NCI-H446 (cell line): ENCODE results near the gene FGF16.
"Not testable (repeated sequence)": the region's sequence is repeated elsewhere in the genome, so short reads cannot be mapped to it uniquely, and the experiment has no call there.

Source experiments
- DNase-seq, 2 experiments: peaks; one replicate each; lab custom pipeline; 2025; lab: John Stamatoyannopoulos, UW

FGF16 gene

DNA sequence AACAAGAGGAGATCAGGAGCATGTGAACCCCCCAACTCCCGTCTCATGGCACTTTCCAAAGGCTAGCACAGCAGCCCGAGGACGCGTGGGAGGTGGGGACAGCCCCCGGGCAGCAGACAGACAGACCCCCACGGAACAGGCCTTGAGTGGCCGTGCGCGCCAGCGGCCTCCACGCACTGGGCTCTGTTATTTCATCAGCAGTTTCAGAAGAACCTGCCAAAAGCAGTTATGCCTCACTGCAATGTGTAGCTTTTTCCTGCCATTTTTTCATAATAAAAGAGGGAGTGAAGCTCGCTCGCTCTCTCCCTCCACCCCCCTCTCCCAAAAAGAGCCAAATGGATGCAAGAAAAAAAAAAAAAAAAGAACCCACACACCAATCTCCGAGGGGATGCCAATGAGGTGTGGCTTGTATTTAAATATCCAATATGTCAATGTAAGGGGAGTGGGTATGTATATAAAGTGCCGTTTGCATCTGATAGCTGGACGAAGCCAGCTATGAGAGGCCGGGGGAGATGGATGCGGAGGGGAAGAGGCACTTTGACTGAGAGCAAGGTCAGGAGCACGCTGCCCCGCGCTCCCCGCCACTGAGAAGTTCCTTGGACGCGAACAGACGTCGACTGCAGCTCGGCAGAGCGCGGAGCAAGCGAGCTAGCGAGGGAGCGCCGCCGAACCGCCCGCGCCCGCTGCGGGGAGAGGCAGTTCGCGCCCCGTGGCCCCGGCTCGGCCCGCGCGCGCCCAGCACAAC, at the start of gene FGF16:
Gene FGF16, plus strand, starts transcription at position 482 of the 745 bp plus-strand sequence. CDS start 286 bp downstream, outside the sequence.
- DNase-seq, result peak in 1 of 2 experiments; percentile 3

- DNase-seq, result no peak
Observed at GRCh38 chrX:77398330-77398954, 48.7 kb upstream of the FGF16 start.

DNA sequence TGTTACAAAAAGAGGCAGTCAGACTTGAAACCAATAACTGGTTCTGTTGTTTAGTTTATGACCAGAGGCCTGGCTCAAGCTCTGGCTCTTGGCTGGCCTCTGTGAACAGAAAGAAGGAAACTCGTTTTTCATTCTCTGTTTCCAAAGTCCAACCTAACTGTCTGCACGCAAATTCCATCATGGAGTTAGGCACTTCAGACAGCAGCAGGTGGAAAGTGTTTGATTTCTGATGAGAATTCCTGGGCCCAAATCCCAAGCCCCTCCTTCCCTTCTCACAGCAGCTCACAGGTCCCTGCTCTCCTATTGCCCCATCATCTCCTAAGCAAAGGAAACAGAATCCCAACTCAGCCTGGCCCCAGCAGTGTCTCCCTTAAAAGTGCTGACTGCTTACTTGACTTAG, 42.8 kb upstream of the FGF16 start:
- DNase-seq, result no peak

GRCh38 chrX:77407821-77408220, 39.4 kb upstream of the FGF16 start:
- DNase-seq, result not testable (repeated sequence)

DNA sequence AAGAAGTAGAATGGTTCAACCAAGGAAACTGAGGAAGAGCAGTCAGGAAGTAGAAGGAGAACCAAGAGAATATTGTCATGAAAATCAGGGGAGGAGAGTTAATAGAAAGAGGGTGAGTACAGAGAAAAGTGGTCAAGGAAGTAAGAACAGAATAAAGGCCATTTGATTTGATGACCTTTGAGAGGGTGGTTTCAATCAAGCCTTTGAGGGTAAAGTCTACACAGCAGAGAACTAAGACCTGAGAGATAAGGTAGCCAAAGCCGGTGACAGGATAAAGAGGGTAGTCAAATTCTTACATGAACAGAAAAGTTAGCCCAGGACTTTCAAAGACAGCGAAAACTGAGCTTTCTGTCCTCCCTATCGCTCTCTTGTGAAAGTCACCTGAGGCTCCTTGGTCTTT, 34.6 kb upstream of the FGF16 start:
- DNase-seq, result no peak

GRCh38 chrX:77415161-77415560, 32.0 kb upstream of the FGF16 start:
- DNase-seq, result no peak

DNA sequence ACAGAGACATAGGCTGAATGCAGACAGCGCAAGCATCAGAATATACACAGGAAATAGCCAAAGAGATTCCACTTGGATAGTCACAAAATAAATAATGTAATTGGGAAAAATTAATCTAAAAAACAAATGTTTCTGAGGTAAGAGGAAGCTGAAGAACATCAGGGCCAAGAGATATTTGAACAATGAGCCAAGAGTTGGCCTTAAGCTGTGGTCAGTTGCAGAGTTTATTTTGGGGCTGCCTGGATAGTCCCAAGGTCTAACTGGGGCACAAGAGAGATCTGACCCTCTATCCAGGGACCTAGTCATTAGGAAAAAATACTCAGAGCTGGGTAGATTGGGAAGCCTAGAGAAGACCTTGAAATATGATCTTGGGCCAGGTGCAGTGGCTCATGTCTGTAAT, 31.3 kb upstream of the FGF16 start:
- DNase-seq, result no peak

DNA sequence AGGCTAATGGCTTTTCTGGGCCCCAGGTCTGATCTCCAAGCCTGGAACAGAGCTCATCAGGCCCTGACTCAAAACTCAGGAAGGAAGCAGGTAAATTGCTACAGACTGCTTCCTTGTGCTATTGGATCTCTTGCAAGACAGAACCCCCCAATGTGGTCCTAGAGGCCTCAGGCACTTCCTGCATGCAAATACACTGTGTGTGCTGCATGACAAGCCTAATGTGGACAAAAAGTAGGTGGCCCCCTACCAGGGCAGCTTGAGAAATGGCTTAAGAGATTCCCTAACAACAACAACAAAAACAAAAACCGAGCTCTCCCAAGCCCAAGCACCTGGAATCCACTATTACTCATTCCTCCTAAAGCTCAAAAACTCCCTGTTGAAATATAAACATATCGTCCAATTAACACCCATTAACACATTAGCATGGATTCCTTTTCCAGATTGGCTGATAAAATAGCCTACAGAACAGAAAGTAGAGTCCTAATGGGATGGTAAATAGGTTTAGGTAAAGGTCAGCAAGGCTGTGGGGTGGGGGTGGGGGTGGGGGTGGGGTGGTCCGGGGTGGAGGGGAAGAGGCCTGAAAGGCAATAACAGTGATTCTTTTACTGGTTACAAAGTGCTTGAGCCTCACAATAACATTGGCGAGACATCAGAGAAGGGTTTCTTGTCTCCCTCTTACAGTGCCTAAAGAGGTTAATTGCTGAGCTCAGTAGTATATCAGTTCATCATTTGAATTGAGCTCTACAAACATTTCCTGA, 24.1 kb upstream of the FGF16 start:
- no peak for DNase-seq

DNA sequence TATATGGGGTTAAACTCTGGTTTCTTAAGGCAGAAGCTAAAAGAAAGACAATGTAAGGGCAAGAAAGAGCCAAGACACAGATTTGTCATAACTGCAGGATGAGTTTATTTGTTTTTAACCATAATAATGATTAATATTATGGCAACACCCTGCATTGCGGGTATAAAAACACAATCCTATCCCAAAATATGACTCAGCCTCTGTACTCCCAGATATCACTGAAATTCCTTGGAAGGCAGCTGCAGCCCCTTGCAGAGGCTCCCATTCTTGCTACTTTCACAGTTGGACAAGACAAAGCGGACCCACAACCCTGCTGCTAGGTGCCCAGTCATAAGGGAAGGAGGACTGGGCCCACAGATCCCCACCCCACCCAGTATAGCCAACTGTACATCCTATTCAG, 20.4 kb upstream of the FGF16 start:
- DNase-seq, result no peak

GRCh38 chrX:77427611-77428010, 19.6 kb upstream of the FGF16 start:
- no peak for DNase-seq

- no peak for DNase-seq
Observed at GRCh38 chrX:77428551-77428950, 18.6 kb upstream of the FGF16 start.

DNA sequence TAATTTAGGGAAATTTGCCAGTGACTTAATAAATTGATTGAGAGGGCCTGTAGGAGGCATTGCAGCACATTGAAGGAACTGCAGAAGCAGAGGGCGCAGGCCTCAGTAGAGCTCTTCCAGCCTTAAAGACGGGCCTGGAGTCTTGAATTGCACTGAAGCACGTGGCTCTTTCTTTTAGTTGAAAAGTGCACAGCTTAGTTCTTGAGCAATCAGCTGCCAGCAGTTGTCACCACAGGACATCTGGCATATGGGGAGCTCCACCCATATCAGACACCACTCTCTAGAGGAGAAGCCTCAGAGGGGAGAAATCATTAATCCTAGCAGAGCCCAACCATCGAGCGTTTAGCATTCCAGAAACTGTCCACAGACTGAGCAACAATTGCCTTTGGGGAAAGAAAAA, 16.0 kb upstream of the FGF16 start:
- DNase-seq, result no peak

DNA sequence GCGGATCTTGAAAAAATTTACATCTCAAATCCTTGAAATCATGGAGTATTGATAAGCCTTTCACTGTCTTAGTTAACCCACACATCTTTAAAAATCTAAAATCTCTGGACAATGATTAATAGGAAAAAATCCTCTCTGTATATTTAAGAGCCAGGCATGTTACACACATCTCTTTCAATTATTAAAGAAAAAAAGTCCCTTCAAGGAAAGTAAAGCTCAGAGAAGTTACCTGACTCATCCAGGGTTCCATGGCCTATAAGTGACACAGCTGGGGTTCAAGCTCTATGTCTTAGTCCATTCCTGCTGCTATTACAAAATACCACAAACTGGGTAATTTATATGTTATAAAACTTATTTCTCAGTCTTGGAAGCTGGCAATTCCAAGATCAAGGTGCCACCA, 14.2 kb upstream of the FGF16 start:
- no peak for DNase-seq

DNA sequence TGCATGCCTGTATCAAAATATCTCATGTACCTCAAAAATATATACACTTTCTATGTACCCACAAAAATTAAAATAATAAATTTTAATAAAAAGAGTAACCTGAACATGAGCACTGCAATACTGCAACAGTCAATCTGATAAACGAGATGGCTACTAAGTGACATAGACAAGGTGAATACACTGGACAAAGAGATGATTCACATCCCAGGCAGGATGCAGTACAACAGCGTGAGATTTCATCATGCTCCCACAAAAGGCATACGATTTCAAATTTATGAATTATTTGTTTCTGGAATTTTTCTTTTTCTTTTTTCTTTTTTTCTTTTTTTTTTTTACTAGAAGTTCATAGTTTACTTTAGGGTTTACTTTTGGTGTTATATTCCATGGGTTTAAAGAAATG, 12.2 kb upstream of the FGF16 start:
- no peak for DNase-seq

- no peak for DNase-seq
Observed at GRCh38 chrX:77436271-77436670, 10.9 kb upstream of the FGF16 start.

DNA sequence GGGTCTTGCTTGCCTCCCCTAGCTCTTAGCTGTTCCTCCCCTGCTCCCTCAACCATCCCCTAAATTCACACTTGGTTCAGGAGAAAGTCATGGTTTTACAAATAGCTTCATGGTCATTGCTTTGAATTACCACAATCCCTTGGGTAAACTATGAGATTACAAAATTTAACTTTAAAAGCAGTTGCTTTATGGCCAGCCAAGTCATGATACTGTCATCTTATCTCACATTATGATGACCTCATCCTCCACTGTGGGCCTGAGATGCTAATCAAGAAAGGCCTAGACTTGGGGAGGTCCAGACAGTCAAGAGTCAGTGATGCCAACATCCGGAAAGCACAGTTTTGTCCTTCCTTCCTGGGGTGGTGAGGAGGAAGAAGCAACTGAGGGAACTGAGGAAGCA, 10.5 kb upstream of the FGF16 start:
- DNase-seq, result no peak

DNA sequence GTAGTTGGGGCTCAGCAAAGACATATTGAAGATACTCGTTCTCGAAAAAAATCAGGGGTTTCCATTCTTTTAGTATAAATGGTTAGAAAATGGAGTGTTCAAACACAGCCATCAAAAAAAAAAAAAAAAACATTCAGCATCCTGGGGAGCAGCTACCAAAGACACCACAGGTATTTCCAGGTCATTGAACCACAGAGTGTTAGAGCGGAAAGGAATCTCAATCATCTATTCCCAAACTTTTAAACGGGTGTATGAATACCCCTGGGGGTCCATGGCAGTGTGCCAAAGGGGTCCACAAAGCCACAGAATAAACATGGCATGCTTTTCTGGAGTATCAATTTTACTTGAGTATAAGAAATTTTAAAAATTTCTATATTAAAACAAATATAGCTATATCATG, 6.9 kb upstream of the FGF16 start:
- DNase-seq, result no peak

DNA sequence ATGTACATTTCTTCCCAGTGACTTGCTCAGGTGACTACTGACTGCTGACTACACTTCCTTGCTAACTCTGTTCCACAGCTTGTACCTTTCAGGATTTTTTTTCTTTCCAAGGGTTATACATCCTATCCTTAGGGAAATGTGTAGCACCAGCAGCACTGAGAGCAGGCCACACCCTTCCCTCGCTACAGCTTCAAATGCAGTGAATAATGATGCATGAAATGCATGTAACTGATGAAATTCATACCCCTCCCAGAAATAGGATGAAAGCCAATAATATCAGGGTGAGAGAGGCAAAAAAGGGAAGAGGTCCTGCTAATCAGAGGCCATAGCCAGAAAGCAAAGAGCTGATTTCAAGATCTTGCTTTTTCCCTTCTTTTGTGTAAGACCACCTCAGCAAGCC, 6.2 kb upstream of the FGF16 start:
- DNase-seq, result no peak

- no peak for DNase-seq
Observed at GRCh38 chrX:77441479-77441878, 5.7 kb upstream of the FGF16 start.

DNA sequence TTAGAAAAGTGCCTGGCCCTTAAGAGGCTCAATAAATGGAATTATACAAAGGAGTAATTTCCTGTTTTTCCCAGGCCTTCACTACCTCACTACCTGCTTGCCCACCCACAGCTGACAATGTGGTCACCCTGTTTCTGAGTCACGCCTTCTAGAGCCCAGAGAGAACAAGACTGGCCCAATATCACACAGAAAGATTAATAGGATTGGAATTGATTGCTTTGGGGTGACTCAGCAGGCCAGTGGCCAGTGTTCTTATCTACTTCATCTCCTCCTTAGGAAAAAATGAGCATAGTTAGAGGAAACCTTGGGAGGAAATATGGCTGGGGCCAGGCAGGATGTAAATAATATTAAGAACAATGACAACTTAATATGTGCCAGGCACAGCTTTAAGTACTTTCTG, 4.5 kb upstream of the FGF16 start:
- no peak for DNase-seq

GRCh38 chrX:77444075-77444474, 3.1 kb upstream of the FGF16 start:
- DNase-seq, result no peak

GRCh38 chrX:77444545-77444944, 2.6 kb upstream of the FGF16 start:
- DNase-seq, result no peak

- DNase-seq, result no peak
Observed at GRCh38 chrX:77446029-77446585, 1.1 kb upstream of the FGF16 start.
